Neural progenitor cell (in vitro differentiated cells): ENCODE measurements around the gene GK.

Experiments used
- EZH2 ChIP-seq: fragments of 200-600 bp; sonication (generic); IDR thresholded peaks from 2 replicates; pipeline ENCODE4 v1.6.1; 2017; ENCODE audit warnings: antibody characterized with exemption, mild to moderate bottlenecking, moderate library complexity
- TF ChIP-seq, protein P1 (sequence below): fragments of 200-600 bp; sonication (generic); IDR thresholded peaks from 2 replicates; pipeline ENCODE4 v1.5.1; 2017; ENCODE audit warnings: antibody characterized with exemption, mild to moderate bottlenecking

- TF ChIP-seq, protein P1, sequence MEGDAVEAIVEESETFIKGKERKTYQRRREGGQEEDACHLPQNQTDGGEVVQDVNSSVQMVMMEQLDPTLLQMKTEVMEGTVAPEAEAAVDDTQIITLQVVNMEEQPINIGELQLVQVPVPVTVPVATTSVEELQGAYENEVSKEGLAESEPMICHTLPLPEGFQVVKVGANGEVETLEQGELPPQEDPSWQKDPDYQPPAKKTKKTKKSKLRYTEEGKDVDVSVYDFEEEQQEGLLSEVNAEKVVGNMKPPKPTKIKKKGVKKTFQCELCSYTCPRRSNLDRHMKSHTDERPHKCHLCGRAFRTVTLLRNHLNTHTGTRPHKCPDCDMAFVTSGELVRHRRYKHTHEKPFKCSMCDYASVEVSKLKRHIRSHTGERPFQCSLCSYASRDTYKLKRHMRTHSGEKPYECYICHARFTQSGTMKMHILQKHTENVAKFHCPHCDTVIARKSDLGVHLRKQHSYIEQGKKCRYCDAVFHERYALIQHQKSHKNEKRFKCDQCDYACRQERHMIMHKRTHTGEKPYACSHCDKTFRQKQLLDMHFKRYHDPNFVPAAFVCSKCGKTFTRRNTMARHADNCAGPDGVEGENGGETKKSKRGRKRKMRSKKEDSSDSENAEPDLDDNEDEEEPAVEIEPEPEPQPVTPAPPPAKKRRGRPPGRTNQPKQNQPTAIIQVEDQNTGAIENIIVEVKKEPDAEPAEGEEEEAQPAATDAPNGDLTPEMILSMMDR, result no peak
- no peak for TF ChIP-seq EZH2
Observed at GRCh38 chrX:30665471-30665870, 12.2 kb downstream of the GK start.
